OCI-LY3 (cell line): ENCODE measurements around the gene LYZL1.
"Not testable (repeated sequence)": the region's sequence is repeated elsewhere in the genome, so short reads cannot be mapped to it uniquely, and the experiment has no call there.

Experiments used
- H2AFZ ChIP-seq: fragments of 200-600, 300-600 bp; shearing (Covaris generic); 2 replicates; pipeline ENCODE4 v1.6.0; 2014; ENCODE audit warnings: antibody characterized with exemption, low read depth, low read length
- H3K27ac ChIP-seq: fragments of 200-600, 300-600 bp; sonication (generic); 2 replicates; pipeline ENCODE4 v1.5.1; 2014; ENCODE audit warnings: mild to moderate bottlenecking, low read length, moderate library complexity, mixed read lengths
- H3K27me3 ChIP-seq: fragments of 200-600, 300-600 bp; sonication (generic); 2 replicates; pipeline ENCODE4 v1.6.1; 2014; ENCODE audit warnings: low read depth, low read length, mixed read lengths
- H3K36me3 ChIP-seq: fragments of 200-600, 300-600 bp; sonication (generic); replicated peaks from 2 replicates; pipeline ENCODE3; 2014; ENCODE audit warnings: low read depth, low read length, mixed read lengths
- H3K4me1 ChIP-seq: fragments of 300-600, 200-600 bp; sonication (generic); 2 replicates; pipeline ENCODE4 v1.6.1; 2014; ENCODE audit warnings: low read length, mixed read lengths
- H3K4me2 ChIP-seq: fragments of 200-600, 300-600 bp; sonication (generic); 2 replicates; pipeline ENCODE4 v1.6.1; 2014; ENCODE audit warnings: low read length, mixed read lengths
- H3K4me3 ChIP-seq: fragments of 300-600, 200-600 bp; sonication (generic); 2 replicates; pipeline ENCODE4 v1.5.1; 2014; ENCODE audit warnings: antibody characterized with exemption, mild to moderate bottlenecking, low read length, moderate library complexity
- H3K79me2 ChIP-seq: fragments of 300-600, 200-600 bp; shearing (Covaris generic); 2 replicates; pipeline ENCODE4 v1.6.1; 2014; ENCODE audit warnings: mild to moderate bottlenecking, low read length, mixed read lengths
- H3K9ac ChIP-seq: fragments of 300-600, 200-600 bp; shearing (Covaris generic); 2 replicates; pipeline ENCODE4 v1.6.0; 2014; ENCODE audit warnings: mild to moderate bottlenecking, low read length, moderate library complexity
- H3K9me3 ChIP-seq: fragments of 200-600, 300-600 bp; shearing (Covaris generic); 2 replicates; pipeline ENCODE4 v1.6.1; 2014; ENCODE audit warnings: low read length, mixed read lengths; ENCODE audit not compliant: insufficient read depth
- H4K20me1 ChIP-seq: fragments of 200-600, 300-600 bp; sonication (generic); 2 replicates; pipeline ENCODE4 v1.6.1; 2016; ENCODE audit warnings: low read length, mixed read lengths; ENCODE audit not compliant: insufficient read depth
- EZH2phosphoT487 ChIP-seq: fragments of 200-600 bp; shearing (Covaris generic); IDR thresholded peaks from 2 replicates; pipeline ENCODE4 v1.6.1; 2018; ENCODE audit warnings: antibody characterized with exemption, mixed run types, low read depth
- TF ChIP-seq, protein P1 (sequence below): fragments of 200-600, 300-600 bp; sonication (generic); IDR thresholded peaks from 2 replicates; pipeline ENCODE4 v1.5.1; 2014; ENCODE audit warnings: antibody characterized with exemption, low read length, low read depth

Gene LYZL1

DNA sequence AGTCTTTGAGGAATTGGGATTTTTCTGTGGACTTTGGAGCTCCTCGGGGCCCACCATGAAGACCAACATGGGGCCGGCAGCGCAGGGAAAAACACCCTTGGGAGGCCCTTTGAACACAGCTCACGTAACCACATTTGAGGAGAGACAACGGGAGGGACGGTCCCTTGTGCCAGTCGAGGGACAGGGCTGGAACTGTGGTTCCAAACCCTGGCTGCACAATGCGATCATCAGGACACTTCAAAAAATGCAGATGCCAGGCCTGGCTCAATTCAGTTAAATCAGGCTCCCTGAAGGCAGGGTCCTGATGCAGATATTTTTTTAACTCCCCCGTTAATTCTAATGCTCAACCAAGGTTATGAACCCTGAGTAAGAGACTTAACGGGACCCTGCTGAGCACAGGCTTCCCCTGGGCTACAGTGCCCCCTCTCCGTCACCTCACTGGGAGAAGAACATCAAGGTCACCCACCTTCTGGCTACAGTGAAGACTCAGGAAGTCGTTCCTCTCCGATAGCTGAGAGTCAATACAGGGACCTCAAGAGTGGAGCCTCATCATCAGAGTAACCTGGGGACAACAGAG, 30.4 kb downstream of the LYZL1 start:
- Histone ChIP-seq H3K27ac (no peak overlapping the region), H3K4me1 (peaks cover 8% of the 10 kb centered on the region), H3K9ac (no peak overlapping the region), H3K4me3 (no peak overlapping the region), H2AFZ (no peak overlapping the region), H3K4me2 (no peak overlapping the region), H3K36me3 (no peaks in the 10 kb centered on the region), H4K20me1 (no peaks in the 10 kb centered on the region), H3K27me3 (no peaks in the 10 kb centered on the region), H3K9me3 (no peaks in the 10 kb centered on the region), H3K79me2 (no peaks in the 10 kb centered on the region)
- TF ChIP-seq, protein P1, sequence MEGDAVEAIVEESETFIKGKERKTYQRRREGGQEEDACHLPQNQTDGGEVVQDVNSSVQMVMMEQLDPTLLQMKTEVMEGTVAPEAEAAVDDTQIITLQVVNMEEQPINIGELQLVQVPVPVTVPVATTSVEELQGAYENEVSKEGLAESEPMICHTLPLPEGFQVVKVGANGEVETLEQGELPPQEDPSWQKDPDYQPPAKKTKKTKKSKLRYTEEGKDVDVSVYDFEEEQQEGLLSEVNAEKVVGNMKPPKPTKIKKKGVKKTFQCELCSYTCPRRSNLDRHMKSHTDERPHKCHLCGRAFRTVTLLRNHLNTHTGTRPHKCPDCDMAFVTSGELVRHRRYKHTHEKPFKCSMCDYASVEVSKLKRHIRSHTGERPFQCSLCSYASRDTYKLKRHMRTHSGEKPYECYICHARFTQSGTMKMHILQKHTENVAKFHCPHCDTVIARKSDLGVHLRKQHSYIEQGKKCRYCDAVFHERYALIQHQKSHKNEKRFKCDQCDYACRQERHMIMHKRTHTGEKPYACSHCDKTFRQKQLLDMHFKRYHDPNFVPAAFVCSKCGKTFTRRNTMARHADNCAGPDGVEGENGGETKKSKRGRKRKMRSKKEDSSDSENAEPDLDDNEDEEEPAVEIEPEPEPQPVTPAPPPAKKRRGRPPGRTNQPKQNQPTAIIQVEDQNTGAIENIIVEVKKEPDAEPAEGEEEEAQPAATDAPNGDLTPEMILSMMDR = no peak
- TF ChIP-seq EZH2phosphoT487 = no peak

DNA sequence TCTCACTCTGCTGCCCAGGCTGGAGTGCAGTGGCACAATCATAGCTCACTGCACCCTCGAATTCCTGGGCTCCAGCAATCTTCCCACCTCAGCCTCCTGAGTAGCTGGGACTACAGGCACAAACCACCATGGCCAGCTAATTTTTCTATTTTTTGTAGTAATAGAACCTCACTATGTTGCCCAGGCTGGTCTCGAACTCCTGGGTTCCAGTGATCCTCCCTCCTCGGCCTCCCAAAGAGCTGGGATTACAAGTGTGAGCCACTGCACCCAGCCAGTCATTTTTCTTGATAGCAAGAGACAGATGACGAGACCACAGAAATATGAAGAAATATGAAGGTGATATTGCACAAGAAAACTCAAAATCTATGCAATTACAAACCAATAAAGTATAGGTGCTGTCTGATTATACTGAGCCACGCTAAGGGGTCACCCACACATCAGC, 31.8 kb downstream of the LYZL1 start:
- not testable (repeated sequence) for H3K4me3 ChIP-seq, H3K27me3 ChIP-seq

DNA sequence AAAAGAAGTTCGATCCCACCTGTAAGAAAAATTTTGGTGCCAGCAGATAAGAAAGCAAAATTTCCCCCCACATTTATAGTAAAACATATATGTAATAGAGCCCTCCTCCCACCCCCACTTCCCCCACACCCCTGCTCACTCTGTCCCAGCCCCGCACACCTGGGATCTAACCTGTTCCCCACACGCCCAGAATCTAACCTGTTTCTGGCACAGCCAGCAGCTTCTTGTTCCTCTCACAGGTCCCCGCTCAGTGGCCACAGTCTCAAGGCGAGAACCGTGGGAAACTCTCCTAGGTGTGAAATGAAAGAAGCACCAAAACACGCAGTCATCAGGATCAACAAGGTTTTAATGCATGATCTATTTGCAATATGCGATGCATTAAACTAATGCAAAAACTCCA, 32.8 kb downstream of the LYZL1 start:
- Histone ChIP-seq H3K79me2 (no peaks in the 10 kb centered on the region), H2AFZ (no peak overlapping the region)

More for the DNA sequence above, 31.8 kb downstream of the LYZL1 start:
- not testable (repeated sequence) for H3K79me2 ChIP-seq, H3K9me3 ChIP-seq, H2AFZ ChIP-seq, H4K20me1 ChIP-seq, H3K27ac ChIP-seq, H3K9ac ChIP-seq, H3K36me3 ChIP-seq, H3K4me2 ChIP-seq
- H3K4me1 ChIP-seq = peaks cover 12% of the 10 kb centered on the region

DNA sequence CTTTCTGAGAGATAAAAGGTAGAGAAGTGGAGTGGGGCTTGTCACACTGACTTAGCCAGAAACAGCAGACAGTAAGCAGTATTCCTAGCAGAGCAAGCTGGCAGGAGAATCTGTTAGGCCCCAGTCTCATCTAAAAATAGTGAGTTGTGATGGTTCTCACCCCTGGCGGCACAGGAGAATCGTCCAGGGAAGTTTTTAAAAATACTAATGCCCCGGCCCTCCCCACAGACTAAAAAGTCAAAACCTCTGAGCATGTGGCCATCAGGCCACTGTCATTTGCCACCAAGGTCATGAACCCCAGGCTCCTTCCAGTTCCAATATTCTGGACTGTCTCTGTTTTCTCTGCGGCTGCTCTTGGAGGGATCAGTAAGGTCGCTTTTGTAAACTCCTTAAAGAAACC, 34.0 kb downstream of the LYZL1 start:
- no peak overlapping the region for H3K4me2 ChIP-seq
- H2AFZ ChIP-seq = no peak overlapping the region
- peaks cover 8% of the 10 kb centered on the region for H3K4me1 ChIP-seq
- no peak overlapping the region for H3K27ac ChIP-seq
- no peaks in the 10 kb centered on the region for H3K9me3 ChIP-seq
- H3K36me3 ChIP-seq = no peaks in the 10 kb centered on the region
- no peak overlapping the region for H3K4me3 ChIP-seq
- H3K27me3 ChIP-seq = no peaks in the 10 kb centered on the region
- H3K9ac ChIP-seq = no peak overlapping the region
- TF ChIP-seq, protein P1 = no peak
- no peak for TF ChIP-seq EZH2phosphoT487
- H4K20me1 ChIP-seq = no peaks in the 10 kb centered on the region
- no peaks in the 10 kb centered on the region for H3K79me2 ChIP-seq

More for the DNA sequence above, 32.8 kb downstream of the LYZL1 start:
- Histone ChIP-seq H3K27ac (no peak overlapping the region), H3K27me3 (no peaks in the 10 kb centered on the region), H3K9ac (no peak overlapping the region), H3K9me3 (no peaks in the 10 kb centered on the region), H3K4me3 (no peak overlapping the region), H3K4me1 (peaks cover 15% of the 10 kb centered on the region), H3K4me2 (no peak overlapping the region), H4K20me1 (no peaks in the 10 kb centered on the region), H3K36me3 (no peaks in the 10 kb centered on the region)
- TF ChIP-seq, protein P1 = no peak
- TF ChIP-seq EZH2phosphoT487 = no peak
